ENCODE results near the gene KIAA0513.

Gene KIAA0513

DNA sequence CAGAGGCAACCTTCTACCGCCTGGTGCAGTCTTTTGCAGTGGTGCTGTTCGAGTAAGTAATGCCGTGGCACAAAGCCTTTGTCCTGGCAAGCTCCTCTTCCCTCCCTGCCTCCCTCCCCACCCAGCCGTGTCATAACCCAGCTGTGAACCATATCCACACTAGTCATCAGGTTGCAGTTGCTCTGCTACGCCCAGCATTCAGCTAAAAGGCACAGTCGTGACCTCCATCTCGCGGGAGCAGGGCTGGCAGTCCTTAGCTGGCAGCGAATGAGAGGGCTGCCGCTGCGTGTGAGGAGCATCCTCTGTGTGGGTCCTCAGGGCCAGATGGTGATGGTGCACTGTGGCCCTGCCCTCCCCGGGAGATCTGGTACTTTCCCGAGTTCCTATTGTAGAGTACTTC, 45.4 kb downstream of the KIAA0513 start:
- Histone ChIP-seq H3K27me3 (ENCODE audit: low read length) (no peaks in the 10 kb centered on the region), H2AFZ (ENCODE audit: low read depth, low read length, severe bottlenecking) (no peak overlapping the region), H3K9ac (ENCODE audit: low read length) (no peak overlapping the region), H4K20me1 (ENCODE audit: low read depth, low read length) (no peaks in the 10 kb centered on the region), H3K27ac (ENCODE audit: low read depth, low read length) (no peak overlapping the region), H3K4me2 (ENCODE audit: low read depth, low read length, poor library complexity, severe bottlenecking) (no peak overlapping the region), H3K36me3 (ENCODE audit: low read length) (no peaks in the 10 kb centered on the region), H3K9me3 (ENCODE audit: insufficient read depth, low read length) (no peaks in the 10 kb centered on the region), H3K9me2 (replicated peaks; ENCODE audit: insufficient read depth, low read length) (no peaks in the 10 kb centered on the region), H3K79me2 (ENCODE audit: insufficient read depth, low read length) (no peaks in the 10 kb centered on the region), H3F3A (ENCODE audit: insufficient read depth) (no peaks in the 10 kb centered on the region), H3K4me3 (ENCODE audit: insufficient read depth, low read length, poor library complexity, severe bottlenecking) (no peak overlapping the region)
- TF ChIP-seq, protein P1, sequence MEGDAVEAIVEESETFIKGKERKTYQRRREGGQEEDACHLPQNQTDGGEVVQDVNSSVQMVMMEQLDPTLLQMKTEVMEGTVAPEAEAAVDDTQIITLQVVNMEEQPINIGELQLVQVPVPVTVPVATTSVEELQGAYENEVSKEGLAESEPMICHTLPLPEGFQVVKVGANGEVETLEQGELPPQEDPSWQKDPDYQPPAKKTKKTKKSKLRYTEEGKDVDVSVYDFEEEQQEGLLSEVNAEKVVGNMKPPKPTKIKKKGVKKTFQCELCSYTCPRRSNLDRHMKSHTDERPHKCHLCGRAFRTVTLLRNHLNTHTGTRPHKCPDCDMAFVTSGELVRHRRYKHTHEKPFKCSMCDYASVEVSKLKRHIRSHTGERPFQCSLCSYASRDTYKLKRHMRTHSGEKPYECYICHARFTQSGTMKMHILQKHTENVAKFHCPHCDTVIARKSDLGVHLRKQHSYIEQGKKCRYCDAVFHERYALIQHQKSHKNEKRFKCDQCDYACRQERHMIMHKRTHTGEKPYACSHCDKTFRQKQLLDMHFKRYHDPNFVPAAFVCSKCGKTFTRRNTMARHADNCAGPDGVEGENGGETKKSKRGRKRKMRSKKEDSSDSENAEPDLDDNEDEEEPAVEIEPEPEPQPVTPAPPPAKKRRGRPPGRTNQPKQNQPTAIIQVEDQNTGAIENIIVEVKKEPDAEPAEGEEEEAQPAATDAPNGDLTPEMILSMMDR (IDR thresholded peaks at IDR 0.05; ENCODE audit: insufficient read depth, low read length, poor library complexity, severe bottlenecking) = no peak
- TF ChIP-seq EZH2phosphoT487 (conservative IDR thresholded peaks at IDR 0.05; ENCODE audit: low read length) = no peak

DNA sequence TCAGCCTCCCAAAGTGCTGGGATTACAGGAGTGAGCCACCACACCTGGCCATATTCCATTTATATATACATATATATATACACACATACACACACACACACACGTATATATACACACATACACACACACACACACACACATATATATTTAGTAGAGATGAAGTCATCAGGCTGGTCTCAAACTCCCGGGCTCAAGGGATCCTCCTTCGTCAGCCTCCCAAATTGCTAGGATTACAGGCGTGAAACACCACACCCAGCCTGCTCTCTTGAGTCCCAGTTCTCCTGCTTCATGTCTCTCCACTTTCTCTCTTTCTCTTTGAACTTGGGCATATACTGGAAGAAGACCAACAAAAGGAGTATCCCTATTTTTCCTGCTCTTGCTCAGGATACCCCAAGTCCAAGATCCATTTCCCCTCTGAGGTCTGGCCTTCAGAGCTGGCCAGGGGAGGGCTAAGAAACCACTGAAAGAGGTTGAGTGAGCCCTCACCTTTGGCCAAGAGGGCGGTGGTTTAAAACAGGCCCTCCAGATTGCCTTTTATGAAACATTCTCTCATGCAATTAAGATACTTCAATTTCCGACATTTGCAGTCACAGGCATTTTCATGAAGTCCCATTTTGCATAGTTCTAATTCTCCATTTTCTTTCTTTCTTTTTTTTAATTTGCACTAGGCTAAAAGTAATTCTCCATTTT, 46.8 kb downstream of the KIAA0513 start:
- no peaks in the 10 kb centered on the region for H3F3A ChIP-seq (ENCODE audit: insufficient read depth)
- no peak overlapping the region for H2AFZ ChIP-seq (ENCODE audit: low read depth, low read length, severe bottlenecking)
- no peaks in the 10 kb centered on the region for H3K36me3 ChIP-seq (ENCODE audit: low read length)
- H4K20me1 ChIP-seq (ENCODE audit: low read depth, low read length) = no peaks in the 10 kb centered on the region
- no peak overlapping the region for H3K27ac ChIP-seq (ENCODE audit: low read depth, low read length)
- H3K9me3 ChIP-seq (ENCODE audit: insufficient read depth, low read length) = no peaks in the 10 kb centered on the region
- no peak overlapping the region for H3K4me2 ChIP-seq (ENCODE audit: low read depth, low read length, poor library complexity, severe bottlenecking)
- no peak overlapping the region for H3K9ac ChIP-seq (ENCODE audit: low read length)
- no peaks in the 10 kb centered on the region for H3K79me2 ChIP-seq (ENCODE audit: insufficient read depth, low read length)
- no peak overlapping the region for H3K4me3 ChIP-seq (ENCODE audit: insufficient read depth, low read length, poor library complexity, severe bottlenecking)
- H3K9me2 ChIP-seq (replicated peaks; ENCODE audit: insufficient read depth, low read length) = no peaks in the 10 kb centered on the region
- no peaks in the 10 kb centered on the region for H3K27me3 ChIP-seq (ENCODE audit: low read length)
- no peak for TF ChIP-seq EZH2phosphoT487 (conservative IDR thresholded peaks at IDR 0.05; ENCODE audit: low read length)
- TF ChIP-seq, protein P1 (IDR thresholded peaks at IDR 0.05; ENCODE audit: insufficient read depth, low read length, poor library complexity, severe bottlenecking) = no peak

DNA sequence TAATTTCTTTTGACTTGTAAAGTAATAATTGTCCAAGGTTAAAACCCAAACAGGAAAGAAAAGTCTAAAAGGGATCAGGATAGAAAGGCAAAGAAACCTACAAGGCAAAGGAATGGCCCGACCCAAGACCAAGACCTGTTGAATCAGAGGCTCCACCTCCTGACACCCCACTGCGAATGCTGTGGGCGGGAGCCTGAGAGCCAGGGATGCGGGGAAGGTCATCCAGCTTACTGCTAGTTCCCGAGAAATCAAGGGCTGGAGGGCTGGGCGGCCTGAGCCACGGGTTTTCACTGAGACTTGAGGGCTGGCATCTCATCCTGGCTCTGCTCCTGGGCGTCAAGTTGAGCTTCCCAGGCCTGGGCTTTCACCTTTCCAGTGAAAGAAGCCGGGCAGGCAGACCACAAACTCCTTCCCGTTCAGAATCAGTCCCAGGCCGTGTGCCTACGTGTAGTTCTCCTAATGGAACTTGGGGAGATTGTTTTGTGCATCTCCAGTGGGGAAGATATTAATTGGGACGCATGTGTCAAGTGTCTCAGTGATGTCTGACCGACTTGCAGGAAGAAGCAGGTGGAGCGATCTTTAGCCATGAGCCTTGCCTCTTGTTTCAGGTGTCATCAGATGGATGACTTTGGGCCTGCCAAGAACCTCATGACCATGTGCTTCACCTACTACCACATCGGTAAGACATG, 47.8 kb downstream of the KIAA0513 start:
- H3K9me2 ChIP-seq (replicated peaks; ENCODE audit: insufficient read depth, low read length) = no peaks in the 10 kb centered on the region
- TF ChIP-seq, protein P1 (IDR thresholded peaks at IDR 0.05; ENCODE audit: insufficient read depth, low read length, poor library complexity, severe bottlenecking) = no peak
- TF ChIP-seq EZH2phosphoT487 (conservative IDR thresholded peaks at IDR 0.05; ENCODE audit: low read length) = no peak

More for the DNA sequence above, 47.8 kb downstream of the KIAA0513 start:
- Histone ChIP-seq H3K36me3 (ENCODE audit: low read length) (no peaks in the 10 kb centered on the region), H3K9ac (ENCODE audit: low read length) (no peak overlapping the region), H2AFZ (ENCODE audit: low read depth, low read length, severe bottlenecking) (no peak overlapping the region), H3K27me3 (ENCODE audit: low read length) (no peaks in the 10 kb centered on the region), H3K79me2 (ENCODE audit: insufficient read depth, low read length) (no peaks in the 10 kb centered on the region), H3K27ac (ENCODE audit: low read depth, low read length) (no peak overlapping the region), H3K9me3 (ENCODE audit: insufficient read depth, low read length) (no peaks in the 10 kb centered on the region), H3K4me3 (ENCODE audit: insufficient read depth, low read length, poor library complexity, severe bottlenecking) (no peak overlapping the region), H4K20me1 (ENCODE audit: low read depth, low read length) (no peaks in the 10 kb centered on the region), H3F3A (ENCODE audit: insufficient read depth) (no peaks in the 10 kb centered on the region), H3K4me2 (ENCODE audit: low read depth, low read length, poor library complexity, severe bottlenecking) (no peak overlapping the region)
